ENCODE results near the gene GRWD1. TPM values are rescaled to one million over a fixed set of nuclear protein-coding genes. Genes with fewer than 3 reads are reported as not detected.

Gene GRWD1
- total RNA-seq, 1 donor from 2014 or later, result 25.0 TPM

GRCh38 chr19:48451624-48452023, 5.8 kb downstream of the GRWD1 start:
- Mint-ChIP-seq H3K27me3 (ENCODE audit: unreplicated experiment) (no peaks in the 10 kb centered on the region), H3K4me3 (ENCODE audit: unreplicated experiment) (no peak overlapping the region), H3K27ac (ENCODE audit: unreplicated experiment) (no peak overlapping the region), H3K36me3 (ENCODE audit: unreplicated experiment) (no peaks in the 10 kb centered on the region), H3K9me3 (ENCODE audit: unreplicated experiment) (no peaks in the 10 kb centered on the region), H3K4me1 (ENCODE audit: low read depth, unreplicated experiment) (no peaks in the 10 kb centered on the region)
- DNase-seq, result no peak
- TF ChIP-seq CTCF (IDR thresholded peaks at IDR 0.05; ENCODE audit: partially characterized antibody, unreplicated experiment), result no peak

GRCh38 chr19:48452289-48453190, 6.8 kb downstream of the GRWD1 start:
- DNase-seq, result no peak
- TF ChIP-seq CTCF (IDR thresholded peaks at IDR 0.05; ENCODE audit: partially characterized antibody, unreplicated experiment), result no peak
- no peaks in the 10 kb centered on the region for H3K4me1 Mint-ChIP-seq (ENCODE audit: low read depth, unreplicated experiment)
- no peaks in the 10 kb centered on the region for H3K36me3 Mint-ChIP-seq (ENCODE audit: unreplicated experiment)
- H3K27ac Mint-ChIP-seq (ENCODE audit: unreplicated experiment), result no peak overlapping the region
- H3K27me3 Mint-ChIP-seq (ENCODE audit: unreplicated experiment), result no peaks in the 10 kb centered on the region
- no peak overlapping the region for H3K4me3 Mint-ChIP-seq (ENCODE audit: unreplicated experiment)
- no peaks in the 10 kb centered on the region for H3K9me3 Mint-ChIP-seq (ENCODE audit: unreplicated experiment)

- H3K9me3 Mint-ChIP-seq (ENCODE audit: unreplicated experiment), result no peaks in the 10 kb centered on the region
- H3K36me3 Mint-ChIP-seq (ENCODE audit: unreplicated experiment), result no peaks in the 10 kb centered on the region
- no peak overlapping the region for H3K27ac Mint-ChIP-seq (ENCODE audit: unreplicated experiment)
- H3K27me3 Mint-ChIP-seq (ENCODE audit: unreplicated experiment), result no peaks in the 10 kb centered on the region
- no peak for TF ChIP-seq CTCF (IDR thresholded peaks at IDR 0.05; ENCODE audit: partially characterized antibody, unreplicated experiment)
- H3K4me3 Mint-ChIP-seq (ENCODE audit: unreplicated experiment), result no peak overlapping the region
- no peak for DNase-seq
- no peaks in the 10 kb centered on the region for H3K4me1 Mint-ChIP-seq (ENCODE audit: low read depth, unreplicated experiment)
Observed at GRCh38 chr19:48454150-48454730, 8.5 kb downstream of the GRWD1 start.

- Mint-ChIP-seq H3K36me3 (ENCODE audit: unreplicated experiment) (no peaks in the 10 kb centered on the region), H3K4me3 (ENCODE audit: unreplicated experiment) (no peak within 1 kb of the TSS), H3K4me1 (ENCODE audit: low read depth, unreplicated experiment) (no peaks in the 10 kb centered on the region), H3K27me3 (ENCODE audit: unreplicated experiment) (no peaks in the 10 kb centered on the region), H3K9me3 (ENCODE audit: unreplicated experiment) (no peaks in the 10 kb centered on the region), H3K27ac (ENCODE audit: unreplicated experiment) (no peak within 1 kb of the TSS)
- DNase-seq, result no peak
- TF ChIP-seq CTCF (IDR thresholded peaks at IDR 0.05; ENCODE audit: partially characterized antibody, unreplicated experiment), result no peak
Observed at GRCh38 chr19:48455171-48455907, 9.6 kb downstream of the GRWD1 start, which contains the start of gene KCNJ14. TSS of gene KCNJ14 (plus strand) at chr19:48455574. CDS start at chr19:48461725, 6,151 bp downstream.

Data from glutamatergic neuron (in vitro differentiated cells).